B cell (primary cell): ENCODE measurements around the gene NT5DC2.

Experiments used
- EZH2 ChIP-seq: IDR thresholded peaks from 2 replicates; pipeline ENCODE4 v1.6.1; 2012; ENCODE audit warnings: borderline replicate concordance, low read depth, mild to moderate bottlenecking, moderate library complexity, low read length; ENCODE audit not compliant: insufficient read depth, poor library complexity, severe bottlenecking
- TF ChIP-seq, protein P1 (sequence below): fragments of 200-600 bp; IDR thresholded peaks from one replicate; pipeline ENCODE4 v1.8.0; 2022; ENCODE audit warnings: antibody characterized with exemption, mild to moderate bottlenecking

DNA sequence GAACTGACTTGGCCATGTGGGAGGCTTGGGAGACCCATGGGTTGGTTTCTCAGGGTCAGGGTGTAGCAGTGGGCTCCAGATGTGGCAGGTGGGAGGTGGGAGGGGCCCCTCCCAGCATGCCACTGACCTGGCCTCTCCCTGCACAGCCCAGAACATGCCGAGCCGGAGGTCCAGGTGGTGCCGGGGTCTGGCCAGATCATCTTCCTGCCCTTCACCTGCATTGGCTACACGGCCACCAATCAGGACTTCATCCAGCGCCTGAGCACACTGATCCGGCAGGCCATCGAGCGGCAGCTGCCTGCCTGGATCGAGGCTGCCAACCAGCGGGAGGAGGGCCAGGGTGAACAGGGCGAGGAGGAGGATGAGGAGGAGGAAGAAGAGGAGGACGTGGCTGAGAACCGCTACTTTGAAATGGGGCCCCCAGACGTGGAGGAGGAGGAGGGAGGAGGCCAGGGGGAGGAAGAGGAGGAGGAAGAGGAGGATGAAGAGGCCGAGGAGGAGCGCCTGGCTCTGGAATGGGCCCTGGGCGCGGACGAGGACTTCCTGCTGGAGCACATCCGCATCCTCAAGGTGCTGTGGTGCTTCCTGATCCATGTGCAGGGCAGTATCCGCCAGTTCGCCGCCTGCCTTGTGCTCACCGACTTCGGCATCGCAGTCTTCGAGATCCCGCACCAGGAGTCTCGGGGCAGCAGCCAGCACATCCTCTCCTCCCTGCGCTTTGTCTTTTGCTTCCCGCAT lies 46.4 kb downstream of the NT5DC2 start:
- no peak for TF ChIP-seq EZH2
- TF ChIP-seq, protein P1, sequence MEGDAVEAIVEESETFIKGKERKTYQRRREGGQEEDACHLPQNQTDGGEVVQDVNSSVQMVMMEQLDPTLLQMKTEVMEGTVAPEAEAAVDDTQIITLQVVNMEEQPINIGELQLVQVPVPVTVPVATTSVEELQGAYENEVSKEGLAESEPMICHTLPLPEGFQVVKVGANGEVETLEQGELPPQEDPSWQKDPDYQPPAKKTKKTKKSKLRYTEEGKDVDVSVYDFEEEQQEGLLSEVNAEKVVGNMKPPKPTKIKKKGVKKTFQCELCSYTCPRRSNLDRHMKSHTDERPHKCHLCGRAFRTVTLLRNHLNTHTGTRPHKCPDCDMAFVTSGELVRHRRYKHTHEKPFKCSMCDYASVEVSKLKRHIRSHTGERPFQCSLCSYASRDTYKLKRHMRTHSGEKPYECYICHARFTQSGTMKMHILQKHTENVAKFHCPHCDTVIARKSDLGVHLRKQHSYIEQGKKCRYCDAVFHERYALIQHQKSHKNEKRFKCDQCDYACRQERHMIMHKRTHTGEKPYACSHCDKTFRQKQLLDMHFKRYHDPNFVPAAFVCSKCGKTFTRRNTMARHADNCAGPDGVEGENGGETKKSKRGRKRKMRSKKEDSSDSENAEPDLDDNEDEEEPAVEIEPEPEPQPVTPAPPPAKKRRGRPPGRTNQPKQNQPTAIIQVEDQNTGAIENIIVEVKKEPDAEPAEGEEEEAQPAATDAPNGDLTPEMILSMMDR, result no peak
